Trophoblast cell (in vitro differentiated cells and primary cell): ENCODE results near the gene FCER2.
"Not testable (repeated sequence)": the region's sequence is repeated elsewhere in the genome, so short reads cannot be mapped to it uniquely, and the experiment has no call there.

Experiments
- DNase-seq, 2 donors: peaks; one replicate each; pipeline ENCODE4 v3.0.0-alpha.2; 2016
- H2AFZ ChIP-seq: 2 replicates; pipeline ENCODE4 v1.6.1; 2013; ENCODE audit warnings: low read length, moderate library complexity, mild to moderate bottlenecking; ENCODE audit not compliant: insufficient read depth, poor library complexity
- H2AK5ac ChIP-seq: 2 replicates; pipeline ENCODE4 v1.6.1; 2013; ENCODE audit warnings: mild to moderate bottlenecking, low read length
- H2BK120ac ChIP-seq: 2 replicates; pipeline ENCODE4 v1.6.1; 2013; ENCODE audit warnings: low read length, mild to moderate bottlenecking, moderate library complexity; ENCODE audit not compliant: insufficient read depth, poor library complexity
- H2BK12ac ChIP-seq: 2 replicates; pipeline ENCODE4 v1.6.1; 2013; ENCODE audit warnings: mild to moderate bottlenecking, low read length, moderate library complexity
- H2BK5ac ChIP-seq: 2 replicates; pipeline ENCODE4 v1.6.1; 2013; ENCODE audit warnings: low read length, low read depth, moderate library complexity, mild to moderate bottlenecking; ENCODE audit not compliant: poor library complexity
- H3K14ac ChIP-seq: 2 replicates; pipeline ENCODE4 v1.6.1; 2013; ENCODE audit warnings: mild to moderate bottlenecking, low read length
- H3K18ac ChIP-seq: 2 replicates; pipeline ENCODE4 v1.6.1; 2013; ENCODE audit warnings: mild to moderate bottlenecking, low read length
- H3K23ac ChIP-seq: 2 replicates; pipeline ENCODE4 v1.6.1; 2013; ENCODE audit warnings: low read length
- H3K27ac ChIP-seq: 2 replicates; pipeline ENCODE4 v1.5.1; 2013; ENCODE audit warnings: low read depth, mild to moderate bottlenecking, inconsistent platforms, low read length, moderate library complexity
- H3K27me3 ChIP-seq: 2 replicates; pipeline ENCODE4 v1.6.1; 2013; ENCODE audit warnings: inconsistent platforms, mild to moderate bottlenecking, low read length, moderate library complexity; ENCODE audit not compliant: insufficient read depth
- H3K36me3 ChIP-seq, 2 experiments: 1 replicate in 1 of 2; 2 replicates in 1 of 2; pipeline ENCODE4 v1.6.1; 2013; ENCODE audit warnings: low read length in 2 of 2, mild to moderate bottlenecking in 2 of 2, moderate library complexity in 1 of 2; ENCODE audit not compliant: insufficient read depth in 2 of 2, control insufficient read depth in 1 of 2
- H3K4ac ChIP-seq: 2 replicates; pipeline ENCODE4 v1.6.1; 2013; ENCODE audit warnings: low read depth, mild to moderate bottlenecking, low read length, moderate library complexity
- H3K4me1 ChIP-seq, 2 experiments: 1 replicate in 1 of 2; 2 replicates in 1 of 2; pipeline ENCODE4 v1.6.1; 2013; ENCODE audit warnings: low read length in 2 of 2, mild to moderate bottlenecking in 2 of 2, moderate library complexity in 1 of 2; ENCODE audit not compliant: insufficient read depth in 2 of 2, control insufficient read depth in 1 of 2
- H3K4me2 ChIP-seq: 2 replicates; pipeline ENCODE4 v1.6.1; 2013; ENCODE audit warnings: inconsistent platforms, mild to moderate bottlenecking, low read length, moderate library complexity
- H3K4me3 ChIP-seq: 2 replicates; pipeline ENCODE4 v1.5.1; 2013; ENCODE audit warnings: mild to moderate bottlenecking, low read depth, low read length, inconsistent platforms
- H3K79me1 ChIP-seq: one replicate; pipeline ENCODE4 v1.6.1; 2013; ENCODE audit warnings: low read length
- H3K79me2 ChIP-seq: 2 replicates; pipeline ENCODE4 v1.6.1; 2013; ENCODE audit warnings: low read length, mild to moderate bottlenecking; ENCODE audit not compliant: control insufficient read depth, insufficient read depth, poor library complexity
- H3K9ac ChIP-seq: 2 replicates; pipeline ENCODE4 v1.6.1; 2013; ENCODE audit warnings: mild to moderate bottlenecking, low read length
- H3K9me3 ChIP-seq: 2 replicates; pipeline ENCODE4 v1.6.1; 2013; ENCODE audit warnings: low read depth, mild to moderate bottlenecking, control low read depth, inconsistent platforms, low read length; ENCODE audit not compliant: insufficient read depth
- H4K12ac ChIP-seq: 2 replicates; pipeline ENCODE4 v1.6.1; 2013; ENCODE audit warnings: low read depth, mild to moderate bottlenecking, low read length, moderate library complexity
- H4K8ac ChIP-seq: 2 replicates; pipeline ENCODE4 v1.6.1; 2013; ENCODE audit warnings: low read depth, mild to moderate bottlenecking, low read length, moderate library complexity
- H4K91ac ChIP-seq: one replicate; pipeline ENCODE4 v1.6.1; 2013; ENCODE audit warnings: low read depth, mild to moderate bottlenecking, low read length, moderate library complexity
- WGBS: extraction: QIAGEN DNeasy Blood & Tissue Kit; methylation state at CpG from one replicate; pipeline ENCODE4 v1.1.7; 2013; ENCODE audit warnings: missing lambda C conversion rate; ENCODE audit not compliant: insufficient read length, insufficient coverage; ENCODE audit errors: extremely low coverage; 5-methylcytosine and 5-hydroxymethylcytosine counted together

Gene FCER2

DNA sequence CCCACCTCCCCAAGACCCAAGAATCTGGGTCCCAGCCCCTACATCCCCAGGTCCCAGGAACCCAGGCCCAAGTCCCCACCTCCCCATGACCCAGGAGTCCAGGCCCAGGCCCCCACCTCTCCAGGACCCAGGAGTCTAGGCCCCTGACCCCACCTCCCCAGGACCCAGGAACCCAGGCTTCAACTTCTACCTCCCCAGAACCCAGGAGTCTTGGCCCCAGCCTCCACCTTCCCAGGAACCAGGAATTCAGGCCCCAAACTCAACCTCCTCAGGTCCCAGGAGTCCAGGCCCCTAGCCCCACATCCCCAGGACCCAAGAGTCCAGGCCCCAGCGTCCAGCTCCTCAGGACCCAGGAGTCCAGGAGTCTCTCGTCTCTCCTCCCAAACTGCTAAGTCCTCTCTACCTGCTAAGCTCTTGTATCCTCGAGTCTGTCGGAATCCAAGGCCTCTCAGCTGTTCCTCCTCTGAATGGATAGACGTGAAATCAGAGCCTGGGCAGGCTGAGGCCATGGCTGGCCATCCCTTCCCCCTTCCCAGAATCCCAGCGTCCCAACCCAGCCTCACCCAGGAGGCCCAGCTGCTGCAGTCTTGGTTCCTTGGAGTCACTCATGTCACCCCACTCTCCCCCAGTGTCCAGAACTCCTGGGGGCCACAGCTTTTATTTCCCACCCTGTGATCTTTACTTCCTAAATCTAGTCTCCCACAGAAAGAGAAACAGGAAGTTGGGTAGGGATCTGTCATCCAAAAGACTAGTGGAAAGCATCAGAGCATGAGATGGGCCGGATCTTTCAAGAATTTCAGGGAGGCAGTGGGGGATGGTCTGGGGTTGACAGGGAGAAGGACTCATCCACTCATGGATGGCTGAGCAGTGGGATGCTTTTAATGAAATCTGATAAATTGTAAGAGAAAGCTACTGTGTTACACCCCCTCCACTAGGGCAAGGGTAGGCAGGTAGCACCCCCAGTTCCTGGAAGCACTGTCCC is 45.3 kb upstream of the FCER2 start, which contains the start of gene CD209:
Gene CD209, minus strand, starts transcription at position 632 of the 982 bp plus-strand sequence. Its CDS starts 23 bp downstream, at position 609.
- no peaks in the 10 kb centered on the region for H3K9me3 ChIP-seq
- H3K36me3 ChIP-seq, result no peaks in the 10 kb centered on the region
- no peaks in the 10 kb centered on the region for H3K27me3 ChIP-seq
- no peak within 1 kb of the TSS for H4K91ac ChIP-seq
- H3K4ac ChIP-seq, result no peak within 1 kb of the TSS
- no peak within 1 kb of the TSS for H2BK12ac ChIP-seq
- H3K23ac ChIP-seq, result no peak within 1 kb of the TSS
- no peak within 1 kb of the TSS for H3K4me3 ChIP-seq
- H3K4me2 ChIP-seq, result no peak within 1 kb of the TSS
- peak in 1 of 2 donors; percentile 5 for DNase-seq
- WGBS, result no CpG with 5 or more reads among the region's 7 CpGs
- H2BK5ac ChIP-seq, result no peak within 1 kb of the TSS
- H2AFZ ChIP-seq, result no peak within 1 kb of the TSS
- H4K8ac ChIP-seq, result no peak within 1 kb of the TSS
- no peak within 1 kb of the TSS for H2AK5ac ChIP-seq
- no peaks in the 10 kb centered on the region for H3K79me1 ChIP-seq
- no peak within 1 kb of the TSS for H3K27ac ChIP-seq
- no peak within 1 kb of the TSS for H4K12ac ChIP-seq
- no peak within 1 kb of the TSS for H3K14ac ChIP-seq
- H3K18ac ChIP-seq, result no peak within 1 kb of the TSS
- H3K79me2 ChIP-seq, result no peaks in the 10 kb centered on the region
- H3K9ac ChIP-seq, result no peak within 1 kb of the TSS
- H3K4me1 ChIP-seq, result no peaks in the 10 kb centered on the region
- no peak within 1 kb of the TSS for H2BK120ac ChIP-seq

DNA sequence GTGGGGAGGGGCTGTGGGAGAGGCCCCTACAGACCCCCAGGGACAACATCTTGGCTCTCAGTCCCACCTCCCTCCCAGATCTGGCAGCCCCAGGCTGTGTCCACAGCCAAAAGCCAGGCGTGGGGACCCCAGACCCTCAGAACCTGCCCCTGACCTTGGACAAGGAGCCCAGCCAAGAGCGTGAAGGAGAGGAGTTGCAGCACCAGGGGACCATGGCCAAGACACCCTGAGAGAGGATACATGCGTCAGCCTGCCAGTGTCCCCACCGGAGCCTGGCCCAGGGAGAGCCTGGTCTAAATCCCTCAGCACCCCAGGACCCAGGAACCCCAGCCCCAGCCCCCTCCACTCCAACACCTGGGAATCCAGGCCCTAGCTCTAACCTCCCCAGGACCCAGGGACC is 44.4 kb upstream of the FCER2 start:
- H4K8ac ChIP-seq, H2BK5ac ChIP-seq, H3K18ac ChIP-seq, H3K79me2 ChIP-seq, H2AK5ac ChIP-seq, H4K91ac ChIP-seq, H3K79me1 ChIP-seq, H3K9me3 ChIP-seq, H3K27ac ChIP-seq, H3K4me2 ChIP-seq, H3K23ac ChIP-seq, H3K4me1 ChIP-seq, H3K27me3 ChIP-seq, H3K4ac ChIP-seq, H2BK120ac ChIP-seq, H3K14ac ChIP-seq, H2AFZ ChIP-seq, H3K36me3 ChIP-seq, H4K12ac ChIP-seq, H3K9ac ChIP-seq, DNase-seq, H3K4me3 ChIP-seq, H2BK12ac ChIP-seq: not testable (repeated sequence)
- no CpG with 5 or more reads among the region's 4 CpGs for WGBS

DNA sequence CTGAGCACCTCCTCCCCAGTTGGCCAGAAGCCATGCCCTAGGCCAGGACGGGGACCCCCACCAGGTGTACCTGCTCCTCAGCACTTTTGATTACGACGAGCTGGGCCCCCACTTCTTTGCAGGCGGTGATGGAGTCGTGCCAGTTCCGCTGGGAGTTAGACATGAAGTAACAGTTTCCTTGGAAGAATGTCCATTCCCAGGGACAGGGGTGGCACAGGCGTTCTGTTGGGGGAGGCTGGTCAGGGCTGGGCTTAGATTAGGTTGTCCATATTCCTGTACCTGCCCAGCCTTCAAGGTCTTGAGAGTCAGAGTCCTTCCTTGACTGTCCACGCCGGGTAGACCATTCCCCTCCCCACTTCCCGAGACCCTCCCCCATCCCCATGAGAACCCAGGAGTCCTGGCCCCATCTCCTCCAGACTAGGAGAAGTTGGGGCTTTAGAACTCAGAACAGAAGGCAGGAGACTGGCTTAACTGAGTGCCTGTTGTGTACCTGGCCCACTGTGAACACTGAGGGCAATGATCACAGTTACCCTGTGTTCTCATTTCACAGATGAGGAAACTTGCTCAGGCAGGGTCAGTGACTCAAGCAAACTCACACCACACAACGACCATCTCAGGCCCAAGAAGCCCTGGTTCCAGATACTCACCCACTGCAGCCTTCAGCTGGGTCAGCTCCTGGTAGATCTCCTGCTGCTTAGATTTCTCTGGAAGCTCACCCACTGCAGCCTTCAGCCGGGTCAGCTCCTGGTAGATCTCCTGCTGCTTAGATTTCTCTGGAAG is 43.1 kb upstream of the FCER2 start:
- H3K4me2 ChIP-seq, result no peak overlapping the region
- no CpG with 5 or more reads among the region's 12 CpGs for WGBS
- H3K14ac ChIP-seq, result no peak overlapping the region
- no peak overlapping the region for H2AFZ ChIP-seq
- H2BK12ac ChIP-seq, result no peak overlapping the region
- no peak overlapping the region for H3K4ac ChIP-seq
- no peak overlapping the region for H2BK120ac ChIP-seq
- no peak overlapping the region for H4K91ac ChIP-seq
- no peak overlapping the region for H3K4me3 ChIP-seq
- no peaks in the 10 kb centered on the region for H3K36me3 ChIP-seq
- no peaks in the 10 kb centered on the region for H3K27me3 ChIP-seq
- H3K79me1 ChIP-seq, result no peaks in the 10 kb centered on the region
- H3K79me2 ChIP-seq, result no peaks in the 10 kb centered on the region
- no peaks in the 10 kb centered on the region for H3K9me3 ChIP-seq
- no peak for DNase-seq
- no peak overlapping the region for H4K12ac ChIP-seq
- H3K27ac ChIP-seq, result no peak overlapping the region
- no peak overlapping the region for H3K23ac ChIP-seq
- H2AK5ac ChIP-seq, result no peak overlapping the region
- H3K4me1 ChIP-seq, result no peaks in the 10 kb centered on the region
- H4K8ac ChIP-seq, result no peak overlapping the region
- no peak overlapping the region for H2BK5ac ChIP-seq
- H3K9ac ChIP-seq, result no peak overlapping the region
- H3K18ac ChIP-seq, result no peak overlapping the region

DNA sequence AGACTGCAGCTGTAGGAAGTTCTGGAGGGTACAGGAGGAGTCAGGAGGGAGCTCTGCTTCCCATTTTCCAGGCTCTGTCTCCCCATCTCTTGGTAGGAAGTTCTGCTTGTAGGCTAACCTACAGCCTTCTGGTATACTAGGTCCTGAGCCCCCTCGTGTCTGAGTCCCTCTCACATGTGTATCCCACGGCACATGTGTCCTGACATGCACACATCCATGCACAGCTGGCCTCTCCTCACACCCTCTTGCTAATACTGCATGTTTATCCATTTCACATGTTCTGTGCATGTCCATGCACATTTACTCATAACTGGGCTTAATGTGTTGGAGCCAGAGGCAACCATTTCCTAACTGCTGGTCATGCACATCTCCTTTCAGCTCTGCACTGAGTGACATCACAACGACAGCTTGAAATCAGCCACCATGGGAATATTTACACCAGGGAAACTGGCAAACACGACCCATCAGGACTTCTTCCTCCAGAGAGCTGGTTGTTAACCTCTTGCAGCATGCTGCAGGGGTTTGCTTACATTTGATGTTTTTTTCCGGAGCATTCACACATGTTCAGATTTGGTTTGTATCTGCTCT is 42.4 kb upstream of the FCER2 start:
- Histone ChIP-seq H2AFZ (no peak overlapping the region), H2AK5ac (no peak overlapping the region), H3K18ac (no peak overlapping the region), H3K27me3 (no peaks in the 10 kb centered on the region), H4K91ac (no peak overlapping the region), H2BK12ac (no peak overlapping the region), H3K4ac (no peak overlapping the region), H4K12ac (no peak overlapping the region), H2BK5ac (no peak overlapping the region), H3K27ac (no peak overlapping the region), H3K23ac (no peak overlapping the region), H3K9ac (no peak overlapping the region), H3K9me3 (no peaks in the 10 kb centered on the region), H3K4me2 (no peak overlapping the region), H3K4me1 (no peaks in the 10 kb centered on the region), H3K36me3 (no peaks in the 10 kb centered on the region), H3K79me1 (no peaks in the 10 kb centered on the region), H3K4me3 (no peak overlapping the region), H4K8ac (no peak overlapping the region), H3K79me2 (no peaks in the 10 kb centered on the region), H2BK120ac (no peak overlapping the region), H3K14ac (no peak overlapping the region)
- no CpG with 5 or more reads among the region's 5 CpGs for WGBS
- no peak for DNase-seq
